COR-L47 (cell line): ENCODE data around the gene OR6A2.
A peak's percentile ranks its signal among the peaks of the same experiment; 100 is the strongest.
"Not testable (repeated sequence)": the region's sequence is repeated elsewhere in the genome, so short reads cannot be mapped to it uniquely, and the experiment has no call there.

Experiments
- DNase-seq: peaks from one replicate; lab custom pipeline; 2025; lab: John Stamatoyannopoulos, UW

OR6A2 gene

GRCh38 chr11:6799402-6799801, at the start of gene OR6A2:
OR6A2 (minus strand) TSS chr11:6799689; CDS start chr11:6795708, 3,981 bp downstream.
- no peak for DNase-seq

GRCh38 chr11:6845383-6845782, 45.9 kb upstream of the OR6A2 start, which contains the start of gene OR10A5:
OR10A5 (plus strand) TSS chr11:6845683; CDS start chr11:6845683, 0 bp downstream.
- no peak for DNase-seq

GRCh38 chr11:6844356-6844755, 44.9 kb upstream of the OR6A2 start:
- DNase-seq: no peak

- DNase-seq: no peak
Observed at GRCh38 chr11:6843670-6844069, 44.2 kb upstream of the OR6A2 start.

- DNase-seq: no peak
Observed at GRCh38 chr11:6841694-6842093, 42.2 kb upstream of the OR6A2 start.

- DNase-seq: no peak
Observed at GRCh38 chr11:6834021-6834420, 34.5 kb upstream of the OR6A2 start.

- no peak for DNase-seq
Observed at GRCh38 chr11:6833356-6833755, 33.9 kb upstream of the OR6A2 start.

- no peak for DNase-seq
Observed at GRCh38 chr11:6828103-6828502, 28.6 kb upstream of the OR6A2 start.

- no peak for DNase-seq
Observed at GRCh38 chr11:6825231-6825744, 25.8 kb upstream of the OR6A2 start.

GRCh38 chr11:6824136-6824823, 24.8 kb upstream of the OR6A2 start:
- DNase-seq: no peak

GRCh38 chr11:6818967-6819366, 19.5 kb upstream of the OR6A2 start:
- DNase-seq: no peak

GRCh38 chr11:6817694-6818093, 18.2 kb upstream of the OR6A2 start:
- no peak for DNase-seq

GRCh38 chr11:6813656-6814055, 14.2 kb upstream of the OR6A2 start:
- no peak for DNase-seq

- peak; percentile 14 for DNase-seq
Observed at GRCh38 chr11:6812390-6813005, 13.0 kb upstream of the OR6A2 start.

GRCh38 chr11:6801075-6801474, 1.6 kb upstream of the OR6A2 start:
- not testable (repeated sequence) for DNase-seq

- DNase-seq: no peak
Observed at GRCh38 chr11:6794639-6795038, 4.8 kb downstream of the OR6A2 start.

GRCh38 chr11:6790546-6790945, 8.9 kb downstream of the OR6A2 start:
- no peak for DNase-seq

GRCh38 chr11:6782720-6783119, 16.8 kb downstream of the OR6A2 start, which contains the start of gene OR2AG1:
OR2AG1 (plus strand) TSS chr11:6783020; CDS start chr11:6785038, 2,018 bp downstream.
- DNase-seq: no peak

- DNase-seq: no peak
Observed at GRCh38 chr11:6780829-6781228, 18.7 kb downstream of the OR6A2 start.

- DNase-seq: no peak
Observed at GRCh38 chr11:6778518-6778917, 21.0 kb downstream of the OR6A2 start.

GRCh38 chr11:6771926-6772893, 27.3 kb downstream of the OR6A2 start, which contains the start of gene OR2AG2:
OR2AG2 (minus strand) TSS chr11:6771976; CDS start chr11:6768957, 3,019 bp downstream.
- DNase-seq: no peak

GRCh38 chr11:6757373-6757967, 42.0 kb downstream of the OR6A2 start:
- DNase-seq: peak; percentile 2
